SJCRH30 (cell line): Measurements from ENCODE around the gene SASS6. TPM values are rescaled to one million over a fixed set of nuclear protein-coding genes. Genes with fewer than 3 reads are reported as not detected.

ENCODE experiments used
- DNase-seq, 2 experiments: peaks; one replicate each; pipeline ENCODE4 v3.0.0-alpha.2; 2015 to 2020
- H3K27ac ChIP-seq: fragments of 250-450 bp; sonication (Bioruptor Pico); 2 replicates; pipeline ENCODE4 v1.5.1; 2020; ENCODE audit warnings: mild to moderate bottlenecking, moderate library complexity
- H3K27me3 ChIP-seq: fragments of 250-450 bp; sonication (Bioruptor Pico); 2 replicates; pipeline ENCODE4 v1.5.1; 2020; ENCODE audit warnings: mild to moderate bottlenecking, moderate library complexity
- H3K36me3 ChIP-seq: fragments of 250-450 bp; sonication (Bioruptor Pico); 2 replicates; pipeline ENCODE4 v1.5.1; 2020; ENCODE audit warnings: mild to moderate bottlenecking, moderate library complexity
- H3K4me1 ChIP-seq: fragments of 250-450 bp; sonication (Bioruptor Pico); 2 replicates; pipeline ENCODE4 v1.5.1; 2020; ENCODE audit warnings: mild to moderate bottlenecking, moderate library complexity
- H3K4me3 ChIP-seq: fragments of 250-450 bp; sonication (Bioruptor Pico); 2 replicates; pipeline ENCODE4 v1.5.1; 2020; ENCODE audit warnings: mild to moderate bottlenecking, moderate library complexity
- H3K9me3 ChIP-seq: fragments of 250-450 bp; sonication (Bioruptor Pico); replicated peaks from 2 replicates; pipeline ENCODE4 v1.5.1; 2020; ENCODE audit warnings: mild to moderate bottlenecking, moderate library complexity
- total RNA-seq: library from RNA; depleted of rRNA; stranded (reverse); fragments of >200 nt; shearing (Covaris generic); gene quantifications from 2 replicates; pipeline ENCODE4 v1.2.3, GENCODE V29; 2014; rRNA removed

Gene SASS6
- total RNA-seq, 1 experiment from 2014 or later, result 22.0 TPM

DNA sequence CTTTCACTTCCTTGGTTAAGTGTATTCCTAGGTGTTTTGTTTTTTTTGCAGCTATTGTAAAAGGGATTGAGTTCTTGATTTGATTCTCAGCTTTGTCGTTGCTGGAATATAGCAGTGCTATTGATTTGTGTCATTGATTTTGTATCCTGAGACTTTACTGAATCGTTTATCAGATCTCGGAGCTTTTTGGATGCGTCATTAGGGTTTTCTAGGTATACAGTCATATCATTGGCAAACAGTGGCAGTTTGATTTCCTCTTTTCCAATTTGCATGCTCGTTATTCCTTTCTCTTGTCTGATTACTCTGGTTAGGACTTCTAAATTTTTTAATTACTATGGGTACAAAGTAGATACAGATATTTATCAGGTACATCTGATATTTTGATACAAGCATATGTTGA is 87.5 kb downstream of the SASS6 start:
- Histone ChIP-seq H3K27ac (no peak overlapping the region), H3K9me3 (0 out of 2 replicates have a peak, but pooled peaks cover 7% of the 10 kb centered on the region), H3K4me1 (no peaks in the 10 kb centered on the region), H3K27me3 (no peaks in the 10 kb centered on the region), H3K36me3 (peaks cover 11% of the 10 kb centered on the region), H3K4me3 (no peak overlapping the region)
- DNase-seq, result no peak

DNA sequence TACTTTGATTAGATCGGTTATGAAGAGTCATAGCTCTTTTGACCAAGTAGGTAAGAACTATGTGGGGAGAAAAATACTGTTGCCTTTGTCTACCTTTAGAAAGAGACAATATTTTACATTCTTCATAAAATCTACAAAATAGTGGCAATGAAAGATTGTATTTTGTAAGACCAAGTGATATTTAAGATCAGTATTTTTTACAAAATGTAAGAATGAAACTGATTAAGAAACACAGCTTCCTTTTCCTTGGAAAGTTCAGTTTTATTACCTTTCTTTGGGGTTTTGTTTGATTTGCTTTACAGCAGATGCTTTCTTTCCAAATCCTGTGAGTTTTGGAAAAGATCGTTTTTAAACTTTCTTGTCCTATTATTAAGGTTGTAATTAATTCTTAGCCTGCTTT is 93.1 kb downstream of the SASS6 start:
- peaks cover 5% of the 10 kb centered on the region for H3K4me1 ChIP-seq
- H3K36me3 ChIP-seq, result peaks cover 4% of the 10 kb centered on the region; the same call in 1 of the 2 replicates
- no peak overlapping the region for H3K27ac ChIP-seq
- H3K4me3 ChIP-seq, result peak overlapping the region; percentile 82
- no peaks in the 10 kb centered on the region for H3K27me3 ChIP-seq
- no peaks in the 10 kb centered on the region for H3K9me3 ChIP-seq
- DNase-seq, result no peak

DNA sequence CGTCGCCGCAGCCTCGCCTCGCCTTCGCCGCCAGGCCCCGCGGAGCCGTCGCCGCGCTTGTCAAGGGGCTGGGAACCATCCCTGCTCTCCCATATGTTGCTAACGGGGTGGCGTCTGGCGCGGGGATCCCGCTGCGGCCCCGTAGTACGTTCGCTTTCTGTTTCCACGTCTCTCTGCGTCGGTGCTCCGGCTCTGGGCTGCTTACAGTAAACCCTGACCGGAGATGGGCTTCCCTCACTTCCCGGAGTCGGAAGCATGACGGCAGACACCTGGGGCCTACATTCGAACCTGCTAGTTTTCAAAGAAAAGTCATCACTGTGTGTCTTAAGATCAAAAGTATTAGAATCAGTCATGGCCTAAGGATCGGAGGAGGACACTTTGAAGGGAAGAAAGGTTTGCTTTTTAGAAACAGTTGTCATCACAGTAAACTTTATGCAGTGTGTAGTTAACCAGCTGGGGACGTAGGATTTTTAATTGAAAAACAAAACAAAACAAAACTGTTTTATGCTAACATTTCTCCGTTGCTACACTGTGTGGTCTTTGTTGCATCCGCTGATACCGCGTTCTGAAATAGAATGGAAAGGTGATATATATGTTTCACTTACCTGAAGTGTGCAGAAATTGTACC is 94.0 kb downstream of the SASS6 start:
- Histone ChIP-seq H3K27me3 (no peaks in the 10 kb centered on the region), H3K9me3 (no peaks in the 10 kb centered on the region), H3K4me1 (peaks cover 5% of the 10 kb centered on the region), H3K27ac (peak overlapping the region; percentile 87), H3K36me3 (no peaks in the 10 kb centered on the region), H3K4me3 (peak overlapping the region; percentile 82)
- DNase-seq, result peak; percentile 75 to 76

DNA sequence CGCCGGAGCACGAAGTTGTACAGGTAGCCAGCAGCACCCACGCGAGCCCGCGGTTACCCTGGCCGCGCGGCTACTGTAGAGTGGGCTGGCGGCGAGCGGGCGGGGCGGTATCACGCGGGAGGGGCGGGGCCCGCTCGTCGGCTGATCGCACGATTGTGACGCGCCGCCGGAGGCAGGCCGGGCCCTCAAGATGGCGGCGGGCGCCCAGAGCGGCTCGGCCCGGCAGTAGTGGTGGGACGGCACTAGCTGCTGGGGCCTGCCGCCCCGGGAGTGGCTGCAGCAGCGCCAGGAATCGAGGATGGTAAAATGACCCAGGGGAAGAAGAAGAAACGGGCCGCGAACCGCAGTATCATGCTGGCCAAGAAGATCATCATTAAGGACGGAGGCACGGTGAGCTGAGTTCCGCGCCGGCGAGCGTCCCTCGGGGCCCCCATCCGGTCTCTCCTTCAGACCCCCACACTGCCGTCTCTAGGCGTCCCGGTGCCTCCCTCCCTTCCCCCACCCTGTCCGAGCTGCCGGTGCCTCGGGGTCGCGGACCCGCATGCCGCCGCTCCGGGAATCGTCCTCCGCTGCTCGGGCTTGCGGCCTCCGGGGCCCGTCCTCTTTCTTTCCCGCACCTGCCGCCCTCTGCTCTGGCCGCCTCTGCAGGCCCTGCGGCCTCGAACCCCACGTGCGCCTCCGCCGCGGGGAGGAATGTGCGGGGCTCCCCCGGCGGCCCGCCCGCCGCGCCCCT is 94.6 kb downstream of the SASS6 start:
- Histone ChIP-seq H3K36me3 (no peaks in the 10 kb centered on the region), H3K27me3 (no peaks in the 10 kb centered on the region), H3K4me3 (peak overlapping the region; percentile 82), H3K27ac (peak overlapping the region; percentile 87), H3K4me1 (peaks cover 5% of the 10 kb centered on the region), H3K9me3 (no peaks in the 10 kb centered on the region)
- peak; percentile 82 to 88 for DNase-seq

DNA sequence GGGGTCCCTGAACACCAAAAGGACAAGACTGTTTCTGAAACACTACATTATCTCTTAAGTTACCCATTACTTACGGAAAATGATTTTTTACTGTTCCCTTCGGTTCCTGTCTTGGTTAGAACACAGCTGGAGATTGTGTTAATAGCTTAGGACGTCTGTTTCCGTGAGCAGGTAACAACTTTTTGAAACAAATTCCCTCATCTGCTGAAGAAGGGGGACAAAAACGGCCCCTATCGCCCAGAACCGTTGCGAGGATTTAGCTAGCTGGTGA is 95.1 kb downstream of the SASS6 start:
- no peak for DNase-seq
- H3K27me3 ChIP-seq, result no peaks in the 10 kb centered on the region
- H3K4me3 ChIP-seq, result peak overlapping the region; percentile 82
- no peaks in the 10 kb centered on the region for H3K36me3 ChIP-seq
- no peaks in the 10 kb centered on the region for H3K9me3 ChIP-seq
- peak overlapping the region; percentile 87 for H3K27ac ChIP-seq
- peaks cover 5% of the 10 kb centered on the region for H3K4me1 ChIP-seq

DNA sequence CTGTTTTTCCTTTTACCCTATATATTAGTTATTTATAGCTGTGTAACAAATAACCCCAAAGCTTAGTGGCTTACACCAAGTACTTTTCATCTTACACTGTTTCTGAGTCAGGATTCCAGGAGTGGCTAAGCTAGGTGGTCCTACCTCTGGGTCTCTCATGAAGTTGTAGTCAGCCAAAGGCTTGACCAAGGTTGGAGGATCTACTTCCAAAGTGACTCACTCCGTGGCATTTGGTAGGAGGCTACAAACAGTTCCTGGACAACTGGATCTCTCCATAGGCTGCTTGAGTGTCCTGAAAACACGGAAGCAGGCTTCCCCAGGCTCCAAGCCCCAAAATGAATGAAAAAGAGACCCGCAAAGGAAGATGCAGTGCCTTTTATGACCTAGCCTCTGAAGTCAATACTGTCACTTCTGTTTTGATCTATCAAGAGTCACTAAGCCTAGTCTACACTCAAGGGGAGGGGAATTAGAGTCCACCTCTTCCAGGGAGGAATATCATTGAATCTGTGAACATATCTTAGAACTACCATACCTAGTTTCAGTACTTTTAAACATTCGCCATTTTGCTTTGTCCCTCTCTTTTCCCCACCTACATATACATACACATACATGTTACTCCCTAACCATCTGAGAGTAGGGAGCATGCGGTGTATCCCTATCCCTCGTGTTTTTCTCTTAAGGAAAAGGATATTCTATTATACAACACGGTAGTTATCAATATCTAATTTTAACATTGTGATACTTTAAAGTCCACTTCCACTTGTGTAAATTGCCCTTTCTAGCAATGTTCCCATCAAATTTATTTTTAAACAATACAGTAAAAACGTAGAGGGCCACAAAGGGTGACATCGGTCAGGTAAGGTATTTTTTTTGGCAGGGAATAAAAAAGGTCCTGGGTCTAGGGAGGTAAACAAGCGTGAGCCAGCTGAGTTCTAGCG is 95.7 kb downstream of the SASS6 start:
- H3K27me3 ChIP-seq, result no peaks in the 10 kb centered on the region
- peaks cover 5% of the 10 kb centered on the region for H3K4me1 ChIP-seq
- H3K4me3 ChIP-seq, result peak overlapping the region; percentile 82
- peak in 1 of 2 experiments; percentile 34 for DNase-seq
- H3K9me3 ChIP-seq, result no peaks in the 10 kb centered on the region
- H3K36me3 ChIP-seq, result no peaks in the 10 kb centered on the region
- H3K27ac ChIP-seq, result peak overlapping the region; percentile 87

DNA sequence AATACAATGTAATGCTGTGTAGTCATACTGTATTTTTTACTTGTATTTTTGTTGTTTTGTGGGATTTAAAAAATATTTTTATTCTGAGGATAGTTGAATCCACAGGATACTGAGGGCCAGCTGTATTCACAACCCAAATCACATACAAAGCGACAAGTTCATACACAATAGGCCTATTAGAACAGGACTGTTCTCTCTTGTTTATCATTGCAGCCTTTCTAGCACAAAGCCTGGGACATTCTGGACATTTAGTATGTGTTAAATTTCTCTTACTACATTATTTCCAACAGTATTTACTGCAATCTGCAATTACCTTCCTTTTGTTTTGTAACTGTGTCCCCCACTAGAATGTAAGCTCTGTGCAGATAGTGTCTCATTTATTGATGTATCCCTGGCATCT is 97.5 kb downstream of the SASS6 start:
- DNase-seq, result no peak
- no peak overlapping the region for H3K27ac ChIP-seq
- H3K9me3 ChIP-seq, result no peaks in the 10 kb centered on the region
- no peaks in the 10 kb centered on the region for H3K27me3 ChIP-seq
- no peaks in the 10 kb centered on the region for H3K36me3 ChIP-seq
- H3K4me1 ChIP-seq, result peaks cover 5% of the 10 kb centered on the region
- no peak overlapping the region for H3K4me3 ChIP-seq

DNA sequence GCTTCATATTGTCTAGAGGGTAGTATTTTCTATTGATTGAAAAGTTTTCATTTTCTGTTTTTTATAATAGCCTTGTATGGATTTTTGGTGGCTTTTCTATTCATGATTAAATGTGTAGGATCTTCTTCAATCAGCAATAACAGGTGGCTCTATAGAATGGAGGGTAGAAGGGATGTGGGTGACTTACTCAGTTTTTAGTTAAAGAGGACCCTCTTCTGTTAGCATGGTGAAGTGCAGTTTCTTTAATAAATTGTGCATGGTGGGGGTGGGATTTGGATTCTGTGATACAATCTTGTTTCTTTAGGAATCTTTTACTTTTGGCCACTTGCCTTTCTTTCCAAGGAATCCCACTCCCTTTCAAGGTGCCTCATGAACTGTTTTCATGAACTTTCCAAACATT is 98.3 kb downstream of the SASS6 start:
- Histone ChIP-seq H3K4me3 (no peak overlapping the region), H3K36me3 (no peaks in the 10 kb centered on the region), H3K27ac (no peak overlapping the region), H3K4me1 (no peaks in the 10 kb centered on the region; the same call in 1 of the 2 replicates), H3K27me3 (no peaks in the 10 kb centered on the region), H3K9me3 (no peaks in the 10 kb centered on the region)
- peak in 1 of 2 experiments; percentile 57 for DNase-seq

Other genes with a start within 250 kb of the SASS6 start
- 17.8 and 19.0 TPM in 2 replicates for gene SLC35A3, start 162.9 kb downstream of the SASS6 start, total RNA-seq
- 21.1 and 28.8 TPM in 2 replicates for gene TRMT13, start 233 bp upstream of the SASS6 start, total RNA-seq
- gene LRRC39, start 45.3 kb upstream of the SASS6 start, total RNA-seq, result 0.13 and 0.43 TPM in 2 replicates
- gene DBT, start 116.9 kb upstream of the SASS6 start, total RNA-seq, result 8.2 and 8.5 TPM in 2 replicates
- 38.4 and 41.0 TPM in 2 replicates for gene RTCA, start 133.3 kb upstream of the SASS6 start, total RNA-seq
- gene CDC14A, start 219.6 kb upstream of the SASS6 start, total RNA-seq, result 10.2 and 12.2 TPM in 2 replicates